ENCODE results near the gene UBAC2.

The UBAC2 gene

DNA sequence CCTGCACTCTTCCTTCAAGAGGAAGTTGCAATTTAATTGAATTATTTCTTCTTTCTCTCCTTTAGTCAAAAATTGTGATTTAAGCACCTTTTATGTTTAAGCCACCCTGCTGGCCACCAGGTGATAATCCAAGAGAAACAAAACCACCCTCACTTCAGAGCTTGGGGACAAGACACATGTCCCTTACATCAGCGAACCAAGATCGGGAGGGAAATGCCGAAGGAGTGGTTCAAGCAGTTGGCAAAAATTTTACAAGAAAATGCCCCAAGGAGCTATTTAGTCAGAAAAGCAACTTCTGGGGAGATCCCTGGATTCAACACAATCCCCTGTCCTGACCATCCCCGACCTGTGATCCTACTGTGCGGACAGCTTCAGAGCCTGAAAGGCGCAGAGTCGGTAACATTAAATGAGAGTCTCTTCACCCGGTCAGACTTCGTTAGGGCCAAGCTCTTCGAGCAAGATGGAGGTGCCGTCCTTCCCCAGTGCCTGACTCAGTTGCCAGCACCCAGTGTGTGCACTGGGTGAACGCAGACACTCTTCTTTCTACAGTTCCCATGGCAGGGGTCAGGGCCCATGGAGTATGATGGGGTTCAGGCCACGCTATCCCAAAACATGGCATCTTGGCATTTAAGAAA is 222.0 kb downstream of the UBAC2 start:
- no peak overlapping the region for H3K4me3 ChIP-seq (ENCODE audit: control insufficient read depth, low read depth, low read length)
- TF ChIP-seq, protein P1, sequence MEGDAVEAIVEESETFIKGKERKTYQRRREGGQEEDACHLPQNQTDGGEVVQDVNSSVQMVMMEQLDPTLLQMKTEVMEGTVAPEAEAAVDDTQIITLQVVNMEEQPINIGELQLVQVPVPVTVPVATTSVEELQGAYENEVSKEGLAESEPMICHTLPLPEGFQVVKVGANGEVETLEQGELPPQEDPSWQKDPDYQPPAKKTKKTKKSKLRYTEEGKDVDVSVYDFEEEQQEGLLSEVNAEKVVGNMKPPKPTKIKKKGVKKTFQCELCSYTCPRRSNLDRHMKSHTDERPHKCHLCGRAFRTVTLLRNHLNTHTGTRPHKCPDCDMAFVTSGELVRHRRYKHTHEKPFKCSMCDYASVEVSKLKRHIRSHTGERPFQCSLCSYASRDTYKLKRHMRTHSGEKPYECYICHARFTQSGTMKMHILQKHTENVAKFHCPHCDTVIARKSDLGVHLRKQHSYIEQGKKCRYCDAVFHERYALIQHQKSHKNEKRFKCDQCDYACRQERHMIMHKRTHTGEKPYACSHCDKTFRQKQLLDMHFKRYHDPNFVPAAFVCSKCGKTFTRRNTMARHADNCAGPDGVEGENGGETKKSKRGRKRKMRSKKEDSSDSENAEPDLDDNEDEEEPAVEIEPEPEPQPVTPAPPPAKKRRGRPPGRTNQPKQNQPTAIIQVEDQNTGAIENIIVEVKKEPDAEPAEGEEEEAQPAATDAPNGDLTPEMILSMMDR (IDR thresholded peaks at IDR 0.05; ENCODE audit: control insufficient read depth, insufficient read depth, low read depth, low read length, missing control alignments), result no peak
- DNase-seq (ENCODE audit: low read depth), result no peak

DNA sequence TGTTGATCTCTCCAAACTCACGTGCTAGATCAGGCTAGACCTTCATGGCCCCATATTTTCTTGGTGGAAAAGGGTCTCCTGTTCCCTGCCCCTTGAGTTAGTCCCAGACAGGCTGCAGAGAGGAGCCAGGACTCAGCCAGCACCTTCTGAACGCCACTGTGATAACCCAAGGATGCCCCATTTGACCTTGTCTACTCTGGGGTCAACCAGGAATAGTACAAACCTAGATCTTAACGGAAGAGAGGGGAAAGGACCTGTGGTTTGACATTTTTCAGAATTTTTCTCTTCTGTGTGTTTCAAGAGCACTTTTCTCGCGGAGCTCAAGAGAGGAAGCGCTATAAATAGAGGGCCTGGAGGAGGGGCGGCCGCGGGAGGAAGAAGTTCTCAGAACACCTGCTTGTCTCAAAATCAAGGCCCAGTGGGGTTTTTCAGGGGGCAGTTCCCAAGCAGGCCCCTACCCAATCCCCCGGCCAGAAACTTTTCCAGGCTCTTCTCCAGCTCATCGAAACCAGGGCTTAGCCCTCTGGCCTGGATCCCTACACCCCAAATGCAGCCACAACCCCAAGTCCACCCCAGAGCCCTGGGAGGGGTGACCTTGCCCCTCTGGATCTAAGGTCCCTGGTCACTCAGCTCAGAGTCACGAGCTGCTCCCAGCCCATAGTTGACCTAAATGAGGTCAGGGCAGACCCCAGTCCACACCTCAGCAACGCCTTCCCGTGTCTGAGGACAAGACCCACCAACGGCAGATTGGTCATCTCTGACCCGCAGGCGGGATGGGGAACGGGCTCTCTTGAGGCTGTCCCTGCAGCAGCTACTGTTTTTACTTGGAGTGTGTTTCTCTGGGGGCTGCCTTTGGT is 225.1 kb downstream of the UBAC2 start:
- TF ChIP-seq, protein P1 (IDR thresholded peaks at IDR 0.05; ENCODE audit: control insufficient read depth, insufficient read depth, low read depth, low read length, missing control alignments), result no peak
- no peak overlapping the region for H3K4me3 ChIP-seq (ENCODE audit: control insufficient read depth, low read depth, low read length)
- DNase-seq (ENCODE audit: low read depth), result no peak

DNA sequence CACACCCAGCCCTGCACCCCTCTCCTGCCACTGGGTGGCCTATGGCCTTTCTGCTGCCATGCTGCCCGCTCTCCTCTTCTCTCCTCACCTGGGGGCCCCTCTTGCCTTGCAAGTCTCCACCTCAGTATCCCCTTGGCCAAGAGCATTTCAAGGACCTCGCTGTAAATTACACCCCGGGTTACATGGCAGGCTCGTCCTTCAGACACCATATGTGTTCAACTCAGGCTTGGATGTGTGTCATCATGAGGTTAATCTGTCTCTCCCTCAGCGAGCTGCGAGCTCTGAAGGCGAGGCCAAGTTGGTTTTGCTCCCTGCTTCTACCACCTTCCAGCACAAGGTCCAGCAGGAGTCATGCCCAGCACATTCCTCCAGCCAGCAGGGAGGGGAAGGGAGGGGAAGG is 225.8 kb downstream of the UBAC2 start:
- H3K4me3 ChIP-seq (ENCODE audit: control insufficient read depth, low read depth, low read length), result no peak overlapping the region
- DNase-seq (ENCODE audit: low read depth), result no peak
- TF ChIP-seq, protein P1 (IDR thresholded peaks at IDR 0.05; ENCODE audit: control insufficient read depth, insufficient read depth, low read depth, low read length, missing control alignments), result no peak

DNA sequence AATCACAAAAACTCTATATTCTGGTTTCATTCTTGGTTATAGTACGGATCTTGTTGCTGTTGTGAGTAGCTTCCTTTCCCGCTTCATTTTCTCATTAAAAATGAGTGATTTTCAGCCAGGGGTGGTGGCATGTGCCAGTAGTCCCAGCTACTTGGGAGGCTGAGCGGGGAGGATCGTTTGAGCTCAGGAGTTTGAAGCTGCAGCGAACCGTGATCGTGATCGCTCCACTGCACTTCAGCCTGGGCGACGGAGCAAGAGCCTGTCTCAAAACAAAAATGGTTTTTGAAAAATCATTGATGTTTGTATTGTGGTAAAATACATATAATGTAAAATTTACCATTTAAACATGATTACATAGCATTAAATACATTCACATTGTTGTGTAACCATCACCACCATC is 229.0 kb downstream of the UBAC2 start:
- TF ChIP-seq, protein P1 (IDR thresholded peaks at IDR 0.05; ENCODE audit: control insufficient read depth, insufficient read depth, low read depth, low read length, missing control alignments), result no peak
- no peak overlapping the region for H3K4me3 ChIP-seq (ENCODE audit: control insufficient read depth, low read depth, low read length)

DNA sequence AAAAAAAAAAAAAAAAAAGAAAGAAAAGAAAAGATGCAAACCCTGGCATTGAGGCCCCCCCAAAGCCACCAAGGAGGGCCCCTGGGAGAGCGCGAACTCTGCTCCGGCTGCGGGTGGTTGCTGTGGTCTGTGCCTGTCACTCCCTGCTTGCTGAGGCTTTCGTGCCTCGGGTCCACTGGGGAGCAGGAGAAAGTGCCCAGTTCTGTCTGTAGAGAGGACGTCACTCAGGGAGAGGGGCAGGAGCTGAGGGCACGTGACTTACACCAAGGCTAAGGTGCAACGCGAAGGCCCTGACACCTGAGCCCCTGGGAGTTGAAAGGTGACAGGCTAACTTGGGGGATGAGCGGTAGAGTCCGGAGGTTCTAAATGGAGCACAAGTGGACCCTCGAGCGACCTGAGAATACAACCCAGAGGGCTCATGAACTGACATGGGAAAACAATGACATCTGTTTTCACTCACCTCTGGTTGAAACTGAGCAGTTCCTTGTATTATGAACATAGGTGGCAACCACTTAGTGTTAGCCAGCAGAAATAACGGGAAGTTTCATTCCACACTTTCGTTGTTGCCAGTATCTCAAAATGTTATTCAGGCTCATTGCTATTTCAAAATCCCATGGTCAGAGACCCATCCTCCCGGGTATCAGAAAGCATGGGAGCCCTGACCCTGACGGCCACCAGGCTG is 231.4 kb downstream of the UBAC2 start:
- no peak for DNase-seq (ENCODE audit: low read depth)
- H3K4me3 ChIP-seq (ENCODE audit: control insufficient read depth, low read depth, low read length), result no peak overlapping the region
- TF ChIP-seq, protein P1 (IDR thresholded peaks at IDR 0.05; ENCODE audit: control insufficient read depth, insufficient read depth, low read depth, low read length, missing control alignments), result no peak

More for the DNA sequence above, 229.0 kb downstream of the UBAC2 start:
- DNase-seq (ENCODE audit: low read depth), result no peak

DNA sequence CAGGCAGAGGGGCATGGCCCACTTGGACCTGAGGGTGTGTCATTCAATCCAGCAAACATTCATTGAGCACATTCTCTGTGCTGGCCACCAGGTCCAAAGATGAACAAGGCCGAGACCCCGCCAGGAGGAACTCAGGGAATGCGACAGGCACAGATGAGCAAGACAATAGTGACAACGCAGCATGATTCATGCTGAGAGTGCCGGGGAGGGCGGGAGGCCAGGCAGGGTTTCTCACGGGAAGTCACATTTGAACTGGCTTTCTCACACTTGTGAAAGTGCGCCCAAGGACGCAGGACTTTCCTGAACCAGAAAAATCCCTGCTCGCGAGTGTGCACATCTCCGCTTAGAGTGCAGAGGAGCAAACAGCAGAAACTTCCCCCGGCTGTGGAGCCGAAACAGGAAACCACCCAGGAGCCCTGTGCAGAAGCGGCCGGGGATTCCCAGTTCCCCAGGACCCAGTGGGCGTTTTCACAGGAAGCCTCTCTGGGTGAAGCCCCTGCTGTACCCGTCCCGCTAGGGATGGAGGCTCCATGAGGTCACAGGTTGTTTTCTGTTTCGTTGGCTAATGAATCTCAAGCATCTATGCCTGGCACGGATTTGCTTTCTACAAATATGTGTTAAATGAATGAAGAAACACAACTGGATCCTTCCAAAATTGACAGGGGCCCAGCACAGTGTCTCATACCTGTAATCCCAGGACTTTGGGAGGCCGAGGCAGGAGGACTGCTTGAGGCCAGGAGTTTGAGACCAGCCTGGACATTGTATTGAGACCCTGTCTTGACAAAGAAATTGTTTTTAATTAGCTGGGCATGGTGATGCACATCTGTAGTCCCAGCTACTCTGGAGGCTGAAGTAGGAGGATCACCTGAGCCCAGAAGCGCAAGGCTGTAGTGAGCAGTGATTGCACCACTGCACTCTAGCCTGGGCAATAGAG is 232.2 kb downstream of the UBAC2 start:
- DNase-seq (ENCODE audit: low read depth), result no peak
- TF ChIP-seq, protein P1 (IDR thresholded peaks at IDR 0.05; ENCODE audit: control insufficient read depth, insufficient read depth, low read depth, low read length, missing control alignments), result no peak
- H3K4me3 ChIP-seq (ENCODE audit: control insufficient read depth, low read depth, low read length), result peak overlapping the region; percentile 23

All from AG09309 (cell line).